Caco-2 (cell line): ENCODE data around the gene TCEAL5. TPM values are rescaled to one million over a fixed set of nuclear protein-coding genes. Genes with fewer than 3 reads are reported as not detected.
A peak's percentile ranks its signal among the peaks of the same experiment; 100 is the strongest.

Source experiments
- Bru-seq: library from RNA; stranded (reverse); fragments of 400-500 nt; gene quantifications from one replicate; lab custom pipeline; 2021; lab: Mats Ljungman, UMichigan
- BruChase-seq, 2 experiments: library from RNA; stranded (reverse); fragments of 400-500 nt; gene quantifications; one replicate each; lab custom pipeline; 2021; lab: Mats Ljungman, UMichigan
- BruUV-seq: library from RNA; stranded (reverse); fragments of 400-500 nt; replicated peaks from 2 replicates; lab custom pipeline; 2021; lab: Mats Ljungman, UMichigan
- CTCF ChIA-PET: fragments of 300-600 bp; sonication (Branson Sonifier 250); formaldehyde crosslinking; loops from one replicate; lab custom pipeline; 2022; ENCODE audit warnings: antibody characterized with exemption; lab: Charles Lee
- POLR2A ChIA-PET: fragments of 300-600 bp; sonication (Branson Sonifier 250); formaldehyde crosslinking; loops from one replicate; lab custom pipeline; 2022; ENCODE audit warnings: antibody characterized with exemption; lab: Charles Lee
- DNase-seq, 2 experiments: peaks; one replicate each; pipeline versions ENCODE4 v3.0.0 to v3.0.0-alpha.2; 2020 to 2022
- H3K27me3 ChIP-seq: replicated peaks from 2 replicates; pipeline ENCODE4 v1.6.0; 2011; ENCODE audit warnings: low read length; ENCODE audit not compliant: control insufficient read depth, insufficient read depth
- H3K36me3 ChIP-seq: 2 replicates; pipeline ENCODE4 v1.5.1; 2011; ENCODE audit warnings: low read length; ENCODE audit not compliant: control insufficient read depth, insufficient read depth
- H3K4me1 ChIP-seq: fragments of 250-450 bp; sonication (Bioruptor Pico); 2 replicates; pipeline ENCODE4 v1.5.1; 2020; ENCODE audit warnings: mild to moderate bottlenecking
- H3K4me3 ChIP-seq: 2 replicates; pipeline ENCODE4 v1.5.1; 2011; ENCODE audit warnings: low read depth, mild to moderate bottlenecking, control low read depth, low read length
- H3K9me3 ChIP-seq: fragments of 250-450 bp; sonication (Bioruptor Pico); 2 replicates; pipeline ENCODE4 v1.5.1; 2020; ENCODE audit warnings: mild to moderate bottlenecking, moderate library complexity
- H3K27ac Mint-ChIP-seq: one replicate; pipeline ENCODE4 v1.8.0; 2022; ENCODE audit warnings: mixed read lengths; ENCODE audit not compliant: unreplicated experiment
- H3K27me3 Mint-ChIP-seq: one replicate; pipeline ENCODE4 v1.8.0; 2022; ENCODE audit warnings: mixed read lengths; ENCODE audit not compliant: insufficient read depth, unreplicated experiment
- H3K36me3 Mint-ChIP-seq: one replicate; pipeline ENCODE4 v1.8.0; 2022; ENCODE audit warnings: mild to moderate bottlenecking, mixed read lengths; ENCODE audit not compliant: insufficient read depth, unreplicated experiment
- H3K4me1 Mint-ChIP-seq: one replicate; pipeline ENCODE4 v1.8.0; 2022; ENCODE audit warnings: low read depth, mixed read lengths; ENCODE audit not compliant: unreplicated experiment
- H3K4me3 Mint-ChIP-seq: one replicate; pipeline ENCODE4 v1.8.0; 2022; ENCODE audit warnings: mild to moderate bottlenecking, moderate library complexity, mixed read lengths; ENCODE audit not compliant: unreplicated experiment
- H3K9me3 Mint-ChIP-seq: one replicate; pipeline ENCODE4 v1.8.0; 2022; ENCODE audit warnings: mixed read lengths; ENCODE audit not compliant: unreplicated experiment
- intact Hi-C: fragments of 100-400 bp; cut with micrococcal nuclease; formaldehyde crosslinking; loops from one replicate; pipeline ENCODE4 v1.10.0; 2022; ENCODE audit not compliant: unreplicated experiment
- long read RNA-seq: library from polyadenylated mRNA; stranded (forward); transcript quantifications from one replicate; pipeline ENCODE4 v2.0.0, GENCODE V29; 2022
- total RNA-seq: library from RNA; stranded (reverse); gene quantifications from 2 replicates; pipeline ENCODE4 v1.2.3, GENCODE V29; 2022
- TF ChIP-seq, protein P1 (sequence below), 2 experiments: fragments of 200-600 bp in 1 of 2; IDR thresholded peaks; 1 replicate in 1 of 2; 2 replicates in 1 of 2; pipeline versions ENCODE4 v1.5.1 to v1.8.0; 2011 to 2022; ENCODE audit warnings: antibody characterized with exemption in 1 of 2, control low read depth in 1 of 2, inconsistent platforms in 1 of 2, low read depth in 1 of 2, low read length in 1 of 2, mild to moderate bottlenecking in 1 of 2, moderate library complexity in 1 of 2; ENCODE audit not compliant: insufficient read depth in 1 of 2, severe bottlenecking in 1 of 2, unreplicated experiment in 1 of 2

TCEAL5 gene, protein sequence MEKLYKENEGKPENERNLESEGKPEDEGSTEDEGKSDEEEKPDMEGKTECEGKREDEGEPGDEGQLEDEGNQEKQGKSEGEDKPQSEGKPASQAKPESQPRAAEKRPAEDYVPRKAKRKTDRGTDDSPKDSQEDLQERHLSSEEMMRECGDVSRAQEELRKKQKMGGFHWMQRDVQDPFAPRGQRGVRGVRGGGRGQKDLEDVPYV
- total RNA-seq (not detected in 2 replicates), Bru-seq, nascent RNA (not detected), BruChase-seq, experiment 1, labeled RNA remaining after a 2-hour chase (not detected), BruChase-seq, experiment 2, labeled RNA remaining after a 6-hour chase (not detected)
- long read RNA-seq, result 0 reads

DNA sequence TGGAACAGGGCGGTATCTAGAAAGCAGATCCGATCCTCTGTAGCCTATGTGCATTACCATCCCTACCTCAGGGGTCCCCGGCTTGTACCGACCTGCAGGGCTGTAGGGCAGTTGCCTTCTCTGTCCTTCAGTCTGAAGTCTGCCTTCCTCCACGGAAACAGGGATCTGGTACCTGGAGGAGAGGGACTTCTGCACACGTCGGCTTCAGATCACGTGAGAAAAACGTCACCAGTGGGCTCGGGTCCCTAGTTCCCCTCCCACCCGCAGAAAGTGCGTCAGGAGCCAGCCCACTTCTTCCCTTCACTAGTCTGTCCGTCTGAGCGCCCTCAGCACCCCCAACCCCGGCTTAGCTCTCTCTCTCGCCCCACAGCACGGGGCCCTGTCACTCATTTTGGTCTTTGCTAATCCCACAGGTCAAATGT is at the start of gene TCEAL5:
TCEAL5 (minus strand) TSS at position 170 of the 422 bp plus-strand sequence. CDS start 2,187 bp downstream, outside the sequence.
- Mint-ChIP-seq H3K27me3 (peaks cover 31% of the 10 kb centered on the region), H3K4me1 (peaks cover 6% of the 10 kb centered on the region), H3K36me3 (no peaks in the 10 kb centered on the region), H3K9me3 (no peaks in the 10 kb centered on the region), H3K27ac (no peak within 1 kb of the TSS), H3K4me3 (peak within 1 kb of the TSS; percentile 18)
- TF ChIP-seq, protein P1, sequence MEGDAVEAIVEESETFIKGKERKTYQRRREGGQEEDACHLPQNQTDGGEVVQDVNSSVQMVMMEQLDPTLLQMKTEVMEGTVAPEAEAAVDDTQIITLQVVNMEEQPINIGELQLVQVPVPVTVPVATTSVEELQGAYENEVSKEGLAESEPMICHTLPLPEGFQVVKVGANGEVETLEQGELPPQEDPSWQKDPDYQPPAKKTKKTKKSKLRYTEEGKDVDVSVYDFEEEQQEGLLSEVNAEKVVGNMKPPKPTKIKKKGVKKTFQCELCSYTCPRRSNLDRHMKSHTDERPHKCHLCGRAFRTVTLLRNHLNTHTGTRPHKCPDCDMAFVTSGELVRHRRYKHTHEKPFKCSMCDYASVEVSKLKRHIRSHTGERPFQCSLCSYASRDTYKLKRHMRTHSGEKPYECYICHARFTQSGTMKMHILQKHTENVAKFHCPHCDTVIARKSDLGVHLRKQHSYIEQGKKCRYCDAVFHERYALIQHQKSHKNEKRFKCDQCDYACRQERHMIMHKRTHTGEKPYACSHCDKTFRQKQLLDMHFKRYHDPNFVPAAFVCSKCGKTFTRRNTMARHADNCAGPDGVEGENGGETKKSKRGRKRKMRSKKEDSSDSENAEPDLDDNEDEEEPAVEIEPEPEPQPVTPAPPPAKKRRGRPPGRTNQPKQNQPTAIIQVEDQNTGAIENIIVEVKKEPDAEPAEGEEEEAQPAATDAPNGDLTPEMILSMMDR (IDR thresholded peaks at IDR 0.05; ENCODE audit: insufficient read depth in 1 of 2, low read depth in 1 of 2, low read length in 1 of 2, severe bottlenecking in 1 of 2, unreplicated experiment in 1 of 2), result no peak
- no peak for DNase-seq
- H3K4me3 ChIP-seq, result peak within 1 kb of the TSS; percentile 5; the same call in 1 of the 2 replicates
- no TSS peak for BruUV-seq
- H3K4me1 ChIP-seq, result no peaks in the 10 kb centered on the region
- intact Hi-C loops, result no loop called here
- CTCF ChIA-PET, result no interaction called here
- no peaks in the 10 kb centered on the region for H3K9me3 ChIP-seq
- POLR2A ChIA-PET, result no interaction called here
- no peaks in the 10 kb centered on the region for H3K27me3 ChIP-seq
- H3K36me3 ChIP-seq, result no peaks in the 10 kb centered on the region

DNA sequence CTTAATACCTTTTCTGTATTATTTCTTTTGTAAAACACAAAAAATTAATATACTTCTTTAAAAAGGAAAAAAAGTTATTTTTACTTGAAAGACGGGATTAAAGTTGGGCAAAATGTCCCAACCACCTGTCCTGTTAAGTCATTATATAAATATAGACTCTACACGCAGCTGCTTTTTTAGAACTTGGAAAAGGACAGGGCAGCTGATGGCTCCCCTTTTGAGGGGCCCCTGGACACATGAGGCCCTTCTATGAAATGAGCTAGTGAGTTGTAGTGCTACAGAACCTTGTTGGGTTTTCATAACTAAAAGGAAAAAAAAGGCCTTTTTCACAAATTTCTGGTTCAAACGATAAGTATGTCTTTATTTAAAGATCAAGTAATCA is 34.8 kb upstream of the TCEAL5 start:
- TF ChIP-seq, protein P1 (IDR thresholded peaks at IDR 0.05; ENCODE audit: insufficient read depth in 1 of 2, low read depth in 1 of 2, low read length in 1 of 2, severe bottlenecking in 1 of 2, unreplicated experiment in 1 of 2), result no peak
- ChIA-PET CTCF (no interaction called here), POLR2A (no interaction called here)
- no peaks in the 10 kb centered on the region for H3K9me3 ChIP-seq
- no peaks in the 10 kb centered on the region for H3K36me3 ChIP-seq
- peak overlapping the region; percentile 72 for H3K4me3 Mint-ChIP-seq
- no peaks in the 10 kb centered on the region for H3K27me3 Mint-ChIP-seq
- DNase-seq, result no peak
- H3K36me3 Mint-ChIP-seq, result peaks cover 6% of the 10 kb centered on the region
- H3K27me3 ChIP-seq, result no peaks in the 10 kb centered on the region
- no peaks in the 10 kb centered on the region for H3K4me1 Mint-ChIP-seq
- BruUV-seq, result TSS peak; percentile 47
- intact Hi-C loops, result no loop called here
- no peaks in the 10 kb centered on the region for H3K9me3 Mint-ChIP-seq
- peak overlapping the region; percentile 57 for H3K4me3 ChIP-seq
- H3K27ac Mint-ChIP-seq, result no peak overlapping the region
- no peaks in the 10 kb centered on the region for H3K4me1 ChIP-seq

DNA sequence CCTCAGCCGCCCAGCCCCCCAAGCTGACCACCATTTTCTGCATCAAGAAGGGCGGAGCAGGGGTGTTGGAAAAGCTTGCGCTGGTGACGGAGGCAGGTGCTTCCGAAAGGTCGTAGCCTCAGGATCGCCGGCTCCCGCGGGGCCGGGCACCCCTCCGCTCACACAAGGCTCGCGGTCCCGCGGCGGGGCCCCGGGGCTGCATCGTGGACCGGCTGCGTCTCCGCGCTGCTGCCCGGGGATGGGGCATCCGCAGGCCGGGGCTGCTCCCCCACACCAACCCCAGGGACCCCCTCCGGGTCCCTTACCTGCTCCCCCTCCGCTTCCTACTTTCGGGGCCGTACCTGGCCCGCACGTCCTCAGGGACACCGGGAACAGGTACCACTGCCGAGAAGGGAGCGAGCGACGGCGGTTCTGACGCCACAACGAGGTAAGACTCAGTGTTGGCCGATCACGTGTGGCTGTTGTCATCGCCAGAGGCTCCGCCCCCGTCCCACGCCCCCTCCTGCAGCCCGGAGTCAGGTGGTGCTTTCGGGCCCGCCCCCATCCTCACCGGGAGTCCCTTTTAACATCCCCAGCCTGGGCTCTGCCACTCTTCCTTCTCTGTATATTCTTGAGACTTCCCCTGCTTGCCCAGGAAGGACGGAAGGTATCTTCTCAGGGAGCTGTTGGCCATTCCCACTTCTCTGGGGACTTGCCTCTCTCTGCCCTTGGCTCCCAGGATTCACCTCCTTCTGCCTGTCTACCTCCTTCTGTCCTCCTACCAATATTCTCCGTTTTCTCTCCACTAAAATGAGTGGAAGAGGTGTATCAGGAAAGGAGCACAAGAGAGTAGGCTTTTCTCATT is 34.2 kb upstream of the TCEAL5 start, which contains the start of gene BEX2:
BEX2 (minus strand) TSS at position 436 of the 844 bp plus-strand sequence. CDS start 1,014 bp downstream, outside the sequence.
- no TSS peak for BruUV-seq
- peak; percentile 83 to 87 for DNase-seq
- no peaks in the 10 kb centered on the region for H3K4me1 ChIP-seq
- no peaks in the 10 kb centered on the region for H3K9me3 ChIP-seq
- H3K36me3 ChIP-seq, result no peaks in the 10 kb centered on the region
- Mint-ChIP-seq H3K27me3 (no peaks in the 10 kb centered on the region), H3K27ac (no peak within 1 kb of the TSS), H3K36me3 (peaks cover 6% of the 10 kb centered on the region), H3K4me3 (peak within 1 kb of the TSS; percentile 72), H3K4me1 (no peaks in the 10 kb centered on the region), H3K9me3 (no peaks in the 10 kb centered on the region)
- peak within 1 kb of the TSS; percentile 57 for H3K4me3 ChIP-seq
- no peaks in the 10 kb centered on the region for H3K27me3 ChIP-seq
- TF ChIP-seq, protein P1 (IDR thresholded peaks at IDR 0.05; ENCODE audit: insufficient read depth in 1 of 2, low read depth in 1 of 2, low read length in 1 of 2, severe bottlenecking in 1 of 2, unreplicated experiment in 1 of 2), result no peak
- ChIA-PET POLR2A (no interaction called here), CTCF (no interaction called here)
- intact Hi-C loops, result no loop called here
